ENCODE results near the gene FSD1.
A peak's percentile ranks its signal among the peaks of the same experiment; 100 is the strongest.
"Not testable (repeated sequence)": the region's sequence is repeated elsewhere in the genome, so short reads cannot be mapped to it uniquely, and the experiment has no call there.

Gene FSD1

DNA sequence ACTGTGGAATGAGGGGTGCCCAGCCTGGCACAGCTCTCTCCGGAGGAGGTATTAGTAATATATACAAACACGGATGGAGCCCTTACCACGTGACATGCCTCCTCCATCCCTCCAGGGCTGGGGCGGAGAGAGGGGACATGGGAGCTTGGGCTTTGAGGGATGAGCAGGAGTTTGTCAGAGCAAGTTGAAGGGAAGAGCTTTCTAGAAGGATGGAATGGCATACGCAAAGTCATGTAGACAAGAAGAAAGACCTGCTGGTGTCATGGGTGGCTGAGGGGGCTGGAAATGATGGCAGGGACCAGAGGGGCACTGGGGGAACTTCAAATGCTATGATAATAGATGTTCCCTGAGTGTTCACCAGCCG, 41.6 kb downstream of the FSD1 start:
- DNase-seq: no peak

DNA sequence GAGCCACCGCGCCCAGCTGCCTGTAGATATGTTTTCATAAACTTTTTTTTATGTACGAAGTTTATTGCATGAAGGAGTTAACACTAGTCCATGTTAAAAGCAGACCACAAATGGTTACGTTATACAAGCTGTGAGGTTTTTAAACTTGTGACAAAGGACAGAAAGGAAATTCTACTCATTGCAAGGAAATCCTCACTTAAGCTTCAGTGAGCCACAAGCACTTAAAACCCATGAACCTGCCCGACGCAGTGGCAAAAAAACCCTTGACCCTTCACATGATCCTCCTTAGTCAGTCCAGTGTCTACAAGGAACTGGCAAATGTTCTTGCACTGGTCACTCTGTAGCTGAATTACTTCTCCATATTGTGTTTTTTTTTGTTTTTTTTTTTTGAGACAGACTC, 43.1 kb downstream of the FSD1 start:
- no peak for DNase-seq

DNA sequence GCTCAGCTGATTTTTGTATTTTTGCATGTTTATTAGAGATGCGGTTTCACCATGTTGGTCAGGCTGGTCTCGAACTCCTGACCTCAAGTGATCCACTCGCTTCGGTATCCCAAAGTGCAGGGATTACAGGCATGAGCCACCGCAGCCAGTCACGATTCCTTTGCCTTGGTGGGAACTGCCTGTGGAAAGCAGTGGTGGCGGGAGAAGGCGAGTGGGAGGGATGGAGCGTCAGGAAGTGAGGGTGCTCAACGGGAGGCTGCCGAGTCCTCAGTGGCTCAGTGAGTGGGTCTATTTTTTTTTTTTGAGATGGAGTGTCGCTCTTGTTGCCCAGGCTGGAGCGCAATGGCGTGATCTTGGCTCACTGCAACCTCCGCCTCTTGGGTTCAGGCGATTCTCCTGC, 44.8 kb downstream of the FSD1 start:
- DNase-seq: not testable (repeated sequence)

DNA sequence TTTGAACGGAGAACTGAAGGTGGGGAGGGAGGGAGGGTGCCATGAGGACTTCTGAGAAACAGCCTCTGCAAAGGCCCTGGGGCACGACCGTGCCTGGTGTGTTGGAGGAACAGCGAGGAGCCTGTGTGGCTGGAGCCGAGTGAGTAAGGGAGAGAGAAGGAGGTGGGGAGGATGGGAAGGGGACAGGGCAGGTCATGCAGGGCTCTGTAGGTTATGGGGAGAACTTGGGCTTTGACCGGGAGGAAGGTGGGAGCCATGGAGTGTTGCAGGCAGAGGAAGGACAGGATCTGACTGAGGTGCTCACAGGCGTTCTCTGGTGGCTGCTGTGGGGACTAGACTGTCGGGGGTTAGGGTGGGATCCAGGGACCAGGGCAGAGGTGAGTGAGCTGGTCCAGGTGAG, 45.7 kb downstream of the FSD1 start:
- DNase-seq: no peak

DNA sequence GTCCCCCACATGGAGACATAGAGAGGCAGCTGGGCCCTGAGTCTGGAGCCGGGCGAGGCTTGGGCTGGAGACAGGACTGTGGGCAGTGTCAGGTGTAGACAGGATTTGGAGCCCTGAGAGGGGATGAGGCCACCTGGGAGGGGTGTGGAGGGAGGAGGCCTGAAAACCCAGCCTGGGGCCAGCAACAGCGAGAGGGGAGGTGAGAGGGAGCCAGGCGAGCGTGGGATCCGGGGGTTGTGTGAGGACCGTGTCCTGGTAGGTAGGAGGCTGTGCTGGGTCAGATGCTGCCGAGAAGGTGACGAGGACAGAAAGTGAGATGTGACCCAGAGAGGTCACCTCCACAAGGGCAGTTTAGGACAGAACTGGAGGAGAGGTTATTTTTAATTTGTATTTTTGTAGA, 46.3 kb downstream of the FSD1 start:
- DNase-seq: no peak

DNA sequence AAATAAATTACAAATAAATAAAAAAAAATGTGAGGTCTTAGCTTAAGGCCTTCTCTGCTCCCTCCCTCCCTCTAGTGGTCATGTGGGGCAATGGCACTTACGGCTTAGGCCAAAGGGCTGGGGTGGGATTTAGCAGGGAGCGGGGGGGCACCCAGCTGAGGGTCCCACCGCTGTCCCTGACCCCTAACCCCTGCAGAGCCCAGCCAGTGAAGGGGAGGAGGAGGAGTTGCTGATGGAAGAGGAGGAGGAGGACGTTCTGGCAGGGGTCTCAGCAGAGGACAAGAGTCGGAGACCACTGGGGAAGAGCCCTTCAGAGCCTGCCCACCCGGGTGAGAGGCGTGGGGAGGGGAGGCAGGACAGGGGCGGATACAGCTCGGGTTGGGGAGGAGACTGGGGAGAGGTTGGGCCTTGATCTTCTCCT, 48.3 kb downstream of the FSD1 start:
- peak; percentile 79 for DNase-seq

DNA sequence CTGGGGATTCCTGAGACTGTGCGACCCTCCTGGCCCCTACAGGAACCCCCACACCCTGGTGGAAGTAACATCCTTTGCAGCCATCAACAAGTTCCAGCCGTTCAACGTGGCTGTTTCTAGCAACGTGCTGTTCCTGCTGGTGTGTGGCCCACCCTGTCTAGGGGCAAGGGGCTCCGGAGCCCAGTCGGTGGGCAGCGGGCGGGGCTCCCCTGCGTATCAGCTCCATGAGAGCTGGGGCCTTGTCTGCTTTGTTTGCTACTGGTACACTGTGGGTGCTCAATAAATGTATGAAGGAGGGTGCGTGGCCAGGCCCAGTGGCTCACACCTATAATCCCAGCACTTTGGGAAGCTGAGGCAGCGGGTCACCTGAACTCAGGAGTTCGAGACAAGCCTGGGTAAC, 49.9 kb downstream of the FSD1 start:
- peak; percentile 54 for DNase-seq

DNA sequence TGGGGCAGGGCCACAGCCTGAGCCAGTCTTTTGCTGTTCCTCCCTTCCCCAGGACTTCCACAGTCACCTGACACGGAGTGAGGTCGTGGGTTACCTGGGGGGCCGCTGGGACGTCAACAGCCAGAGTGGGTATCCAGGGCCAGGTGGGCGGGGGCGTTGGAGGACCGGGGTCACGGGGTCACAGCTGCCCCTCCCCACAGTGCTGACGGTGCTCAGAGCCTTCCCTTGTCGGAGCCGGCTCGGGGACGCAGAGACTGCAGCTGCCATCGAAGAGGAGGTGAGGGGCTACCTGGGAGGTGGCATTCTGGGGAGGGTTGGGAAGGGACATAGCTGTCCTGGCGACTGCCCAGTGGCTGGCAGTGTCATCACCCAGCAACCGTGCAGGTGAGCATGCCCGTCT, 50.5 kb downstream of the FSD1 start:
- DNase-seq: no peak

DNA sequence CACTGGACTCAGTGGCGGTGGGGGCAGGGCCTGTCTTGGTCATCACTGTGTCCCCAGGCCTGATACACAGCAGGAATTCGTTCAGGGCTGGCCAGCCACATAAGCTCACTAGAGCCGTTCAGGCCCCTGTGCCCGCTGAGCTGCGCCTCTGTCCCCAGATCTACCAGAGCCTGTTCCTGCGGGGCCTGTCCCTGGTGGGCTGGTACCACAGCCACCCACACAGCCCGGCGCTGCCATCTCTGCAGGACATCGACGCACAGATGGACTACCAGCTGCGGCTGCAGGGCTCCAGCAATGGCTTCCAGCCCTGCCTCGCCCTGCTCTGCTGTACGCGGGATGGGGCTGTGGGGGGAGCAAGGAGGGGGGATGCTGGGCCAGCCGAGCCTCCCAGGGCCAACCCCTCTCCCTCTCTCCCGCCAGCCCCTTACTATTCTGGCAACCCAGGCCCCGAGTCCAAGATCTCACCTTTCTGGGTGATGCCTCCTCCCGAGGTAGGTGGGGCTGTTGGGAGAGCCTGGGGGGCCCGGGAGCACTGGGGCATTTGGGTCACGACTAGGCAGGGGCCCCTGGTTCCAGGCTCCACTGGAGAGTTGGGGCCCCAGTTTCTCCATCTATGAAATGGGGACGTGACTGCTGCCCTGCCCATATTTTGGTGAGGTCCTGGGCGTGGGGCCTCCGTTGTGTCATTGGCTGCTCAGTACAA, 52.8 kb downstream of the FSD1 start:
- DNase-seq: peak; percentile 55

DNA sequence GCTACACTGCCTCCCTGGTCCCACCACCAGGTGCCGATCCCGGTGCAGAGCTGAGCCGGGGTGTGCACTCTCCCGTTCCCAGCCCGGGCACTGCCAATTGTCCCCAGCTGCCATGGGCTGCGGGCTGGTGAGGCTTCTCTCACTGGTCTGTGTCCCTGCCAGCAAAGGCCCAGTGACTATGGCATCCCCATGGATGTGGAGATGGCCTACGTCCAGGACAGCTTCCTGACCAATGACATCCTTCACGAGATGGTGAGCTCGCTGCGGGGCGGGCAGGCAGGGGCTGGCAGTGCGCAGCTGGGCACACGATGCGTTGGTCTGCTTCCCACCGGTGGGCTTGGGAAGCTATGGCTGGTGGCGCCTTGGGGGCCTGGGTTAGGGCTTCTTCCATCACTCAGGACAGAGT, 53.5 kb downstream of the FSD1 start:
- DNase-seq: no peak

DNA sequence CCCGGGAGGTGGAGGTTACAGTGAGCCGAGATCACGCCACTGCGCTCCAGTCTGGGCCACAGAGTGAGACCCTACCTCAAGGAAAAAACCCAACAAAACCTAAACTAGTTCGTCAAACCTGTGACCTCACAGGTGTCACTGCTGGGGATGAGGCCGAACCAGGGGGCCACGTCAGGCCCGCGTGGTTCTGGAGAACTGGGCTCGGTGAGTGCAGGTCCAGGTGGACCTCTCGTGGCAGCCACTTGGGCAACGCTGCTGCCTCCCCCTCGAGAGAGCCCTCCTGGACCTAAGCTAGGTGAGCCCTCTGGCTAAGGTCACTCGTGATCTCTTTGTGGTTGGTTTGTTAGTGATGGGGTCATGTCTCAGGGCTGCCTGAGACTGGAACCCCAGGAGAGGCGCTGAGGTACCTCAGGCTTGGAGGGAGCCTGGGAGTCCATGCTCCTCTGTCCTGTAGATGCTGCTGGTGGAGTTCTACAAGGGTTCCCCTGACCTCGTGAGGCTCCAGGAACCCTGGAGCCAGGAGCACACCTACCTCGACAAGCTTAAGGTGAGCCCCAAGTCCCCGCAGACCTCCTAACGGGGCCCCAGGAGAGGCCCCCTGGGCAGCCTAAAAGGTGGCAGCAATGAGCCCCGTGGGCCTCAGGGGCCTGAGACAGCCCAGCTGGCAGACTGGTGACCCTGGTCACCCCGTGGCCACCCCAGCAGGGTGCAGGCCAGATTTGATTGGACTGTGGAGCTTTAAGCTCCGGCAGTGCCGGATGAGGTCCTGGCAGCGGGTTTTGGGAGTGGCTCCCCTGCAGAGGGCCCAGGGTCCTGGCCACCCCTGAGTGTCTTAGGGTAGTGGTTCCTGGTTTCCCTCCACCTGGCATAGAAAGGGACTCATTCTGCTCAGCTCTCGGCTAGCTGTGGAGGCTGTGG, 54.6 kb downstream of the FSD1 start:
- peak; percentile 56 for DNase-seq

DNA sequence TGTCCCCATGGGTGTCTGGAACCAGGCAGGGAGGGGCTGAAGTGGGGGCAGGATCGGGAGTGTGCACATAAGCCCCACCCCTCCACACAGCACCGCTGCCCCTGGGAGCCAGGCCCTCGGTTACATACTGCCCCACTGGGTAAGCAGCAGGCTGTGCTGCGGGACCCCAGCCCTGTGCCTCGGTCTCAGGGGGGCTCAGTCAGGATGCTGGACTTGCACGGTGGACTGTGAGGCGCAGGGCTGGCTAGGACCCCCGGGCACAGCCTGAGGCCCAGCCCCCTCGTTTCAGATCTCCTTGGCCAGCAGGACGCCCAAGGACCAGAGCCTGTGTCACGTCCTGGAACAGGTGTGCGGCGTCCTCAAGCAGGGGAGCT, 55.2 kb downstream of the FSD1 start:
- peak; percentile 56 for DNase-seq

DNA sequence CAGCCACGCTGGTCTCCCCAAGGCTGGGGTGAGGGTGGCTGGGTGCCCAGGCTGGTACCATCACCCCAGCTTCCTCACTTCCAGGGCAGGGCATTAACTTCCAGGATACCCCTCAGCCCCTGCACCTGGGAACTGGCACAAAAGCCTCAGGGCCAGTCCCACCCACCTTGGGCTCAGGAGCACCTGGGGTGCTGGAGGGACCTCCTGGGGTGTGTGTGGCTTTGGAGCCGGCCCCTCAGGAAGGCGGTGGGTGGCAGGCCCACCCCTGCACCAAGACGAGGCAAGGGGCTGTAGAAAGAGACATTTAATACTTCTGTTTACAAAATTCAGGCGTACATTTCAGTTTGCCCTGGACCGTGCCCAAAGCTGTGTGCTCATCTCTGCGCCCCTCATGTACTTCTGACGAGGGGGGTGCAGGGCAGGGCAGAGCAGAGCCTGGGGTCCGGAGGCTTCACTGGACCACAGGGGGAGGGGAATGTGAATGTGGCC, 55.7 kb downstream of the FSD1 start:
- DNase-seq: peak; percentile 57

DNA sequence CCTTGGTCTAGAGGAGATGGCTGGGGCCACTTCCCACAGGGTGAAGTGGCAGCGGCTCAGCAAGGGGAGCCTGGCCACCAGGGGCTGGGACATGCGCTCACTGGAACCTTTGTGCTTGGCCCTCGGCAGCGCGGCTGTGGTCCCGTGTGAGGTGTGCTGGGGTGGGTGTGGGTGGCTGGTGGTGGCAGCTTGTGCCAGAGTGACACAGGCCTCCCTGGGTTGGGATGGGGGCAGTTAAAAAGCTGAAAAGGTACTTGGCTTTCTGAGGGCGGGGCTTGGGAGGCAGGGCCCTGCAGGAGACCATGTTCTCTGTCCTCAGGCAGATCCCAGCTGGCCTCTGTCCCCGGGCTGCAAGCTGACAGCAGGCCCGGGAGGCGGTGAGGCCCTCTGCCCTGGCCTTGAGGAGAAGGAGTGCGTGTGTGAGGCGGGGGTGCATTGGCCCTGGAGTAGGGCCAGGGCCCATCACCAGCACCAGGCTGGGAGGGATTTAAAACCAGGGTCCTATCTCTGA, 56.3 kb downstream of the FSD1 start:
- DNase-seq: no peak

DNA sequence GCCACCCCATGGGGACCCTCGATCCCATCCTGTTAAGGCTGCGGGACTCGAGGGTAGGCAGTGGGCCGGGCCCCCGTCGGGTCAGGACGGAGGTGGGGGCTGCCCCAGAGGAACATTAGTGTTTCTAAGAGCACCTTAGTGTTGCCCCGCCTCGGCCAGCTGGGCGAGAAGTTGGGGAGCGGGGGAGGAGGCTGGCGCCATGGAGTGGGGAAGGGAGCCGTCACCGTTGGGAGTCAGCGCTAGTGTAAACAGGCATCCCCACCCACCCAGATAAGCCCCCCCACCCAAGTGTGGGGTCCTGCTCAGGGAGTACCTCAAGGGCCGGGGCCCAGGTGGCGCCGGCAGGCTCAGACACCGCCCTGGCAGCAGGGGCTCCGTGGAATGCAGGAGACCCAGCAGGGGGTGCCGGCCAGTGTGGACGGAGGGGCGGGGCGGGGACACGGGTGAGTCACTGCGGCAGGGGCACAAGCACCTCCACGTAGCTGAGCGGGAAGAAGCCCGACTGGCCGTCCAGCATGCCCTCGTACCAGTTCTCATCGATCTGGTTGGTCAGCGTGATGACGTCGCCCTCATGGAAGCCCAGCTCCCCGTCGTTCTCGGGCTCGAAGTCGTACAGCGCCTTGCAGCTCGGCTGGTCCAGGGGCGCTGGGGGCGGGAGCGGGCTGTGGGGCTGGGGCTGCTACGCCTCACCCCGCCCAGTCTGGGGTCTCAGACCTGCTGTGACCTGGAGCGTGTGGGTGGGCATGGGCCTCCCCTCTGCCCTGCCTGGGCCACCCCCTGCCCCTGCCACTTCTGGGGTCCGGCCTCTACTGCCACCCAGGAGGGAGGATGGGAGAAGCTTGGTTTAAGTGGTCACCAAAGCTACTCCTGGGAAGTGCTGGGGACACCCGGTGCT, 57.0 kb downstream of the FSD1 start:
- DNase-seq: peak; percentile 56

DNA sequence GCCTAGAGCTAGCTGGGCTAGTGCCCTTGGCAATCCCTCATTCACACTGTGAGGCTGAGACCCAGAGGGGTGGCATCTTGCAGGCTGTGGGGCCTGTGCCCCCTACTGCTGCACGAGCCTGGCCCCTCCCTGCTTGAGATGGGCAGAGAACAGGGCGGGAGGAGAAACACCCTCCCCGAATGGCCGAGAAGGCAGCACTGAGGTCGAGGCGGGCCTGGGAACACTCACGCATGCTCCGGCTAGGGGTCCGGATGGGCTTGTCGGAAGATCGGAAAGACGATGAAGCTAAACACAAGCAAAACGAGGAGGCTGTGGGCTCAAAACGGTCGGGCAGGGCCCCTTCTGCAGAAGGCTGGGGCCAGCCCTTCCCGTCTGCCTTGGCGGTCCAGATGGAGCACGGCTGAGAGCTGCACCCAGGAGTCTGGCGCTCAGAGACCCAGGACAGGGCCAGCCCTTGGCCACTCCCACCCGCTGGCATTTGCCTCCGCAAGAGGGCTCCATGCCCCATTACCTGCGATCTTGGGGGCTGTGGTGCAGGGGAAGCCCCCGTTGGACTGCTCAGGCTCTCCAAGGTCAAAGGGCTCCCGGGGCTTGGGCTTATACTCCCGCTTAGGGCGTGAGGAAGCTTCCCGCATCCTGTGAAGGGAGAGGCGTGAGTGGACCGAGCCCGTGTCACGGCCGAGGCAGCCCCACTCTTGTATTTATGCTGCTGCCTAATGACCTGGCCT, 57.9 kb downstream of the FSD1 start:
- DNase-seq: no peak

DNA sequence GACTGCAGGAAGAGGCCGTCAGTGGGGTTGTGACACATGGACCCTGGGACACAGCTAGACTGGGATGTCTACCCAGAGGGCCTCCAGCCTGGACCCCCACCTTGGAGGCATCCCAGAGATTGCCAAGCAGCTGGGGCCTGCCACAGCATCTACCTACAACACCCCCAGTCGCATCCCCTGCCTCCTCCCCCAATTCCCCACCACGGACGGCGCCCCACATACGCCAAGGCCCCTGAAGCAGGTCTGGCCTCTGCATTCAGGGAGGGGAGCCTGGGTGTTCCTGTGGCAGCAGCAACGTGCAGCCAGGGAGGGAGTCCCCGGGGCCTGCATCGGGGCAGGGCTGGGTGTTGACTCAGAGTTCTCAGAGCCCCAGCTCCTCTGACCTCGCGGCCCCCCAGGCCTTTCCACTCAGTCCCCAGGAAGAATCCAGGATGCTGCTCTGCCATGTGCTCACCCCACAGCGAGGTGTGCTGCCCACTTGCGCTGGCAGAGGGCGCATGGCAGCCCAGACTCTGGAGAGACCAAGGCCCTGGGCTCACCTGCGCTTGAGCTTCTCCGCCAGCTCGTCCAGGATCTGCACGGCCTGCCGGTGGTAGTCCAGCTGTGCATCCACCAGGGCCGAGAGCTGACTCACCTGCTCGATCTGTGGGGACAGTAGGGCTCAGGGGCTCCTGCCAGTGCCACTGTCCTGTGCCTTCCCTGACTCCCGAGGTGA, 58.6 kb downstream of the FSD1 start:
- DNase-seq: no peak

DNA sequence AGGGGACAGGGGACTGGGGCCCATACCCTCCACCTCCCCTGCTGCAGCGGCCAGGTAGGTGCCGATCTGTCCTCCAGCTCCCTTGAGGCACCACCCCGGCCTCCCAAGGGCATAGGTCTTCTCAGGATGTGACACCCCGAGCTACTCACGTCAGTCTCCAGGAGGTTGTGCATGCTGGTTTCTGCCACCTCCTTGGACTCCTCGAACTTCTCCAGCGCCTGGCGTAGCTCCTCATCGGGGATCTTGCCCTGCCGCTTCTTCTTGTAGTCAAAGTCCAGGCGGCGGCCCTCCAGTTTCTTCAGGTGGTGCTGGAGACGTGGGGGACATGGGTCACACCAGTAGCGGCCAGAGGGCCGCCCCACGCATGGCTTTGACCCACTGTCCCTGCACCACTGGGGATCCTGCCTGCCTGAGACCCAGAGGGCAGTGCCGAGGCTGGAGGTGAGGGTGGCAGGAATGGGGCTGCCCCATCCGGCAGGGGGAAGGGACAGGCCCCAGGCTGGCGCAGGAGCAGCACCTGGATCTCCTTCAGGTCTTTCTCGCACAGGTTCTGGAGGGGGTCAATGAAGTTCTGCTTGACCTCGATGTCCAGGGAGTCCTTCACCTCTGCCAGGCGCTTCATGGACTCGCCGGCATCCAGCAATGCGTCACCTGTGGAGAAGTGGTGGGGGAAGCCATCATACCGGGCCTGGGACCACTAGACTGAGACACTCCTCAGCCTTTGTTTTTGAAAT, 59.3 kb downstream of the FSD1 start:
- DNase-seq: no peak

DNA sequence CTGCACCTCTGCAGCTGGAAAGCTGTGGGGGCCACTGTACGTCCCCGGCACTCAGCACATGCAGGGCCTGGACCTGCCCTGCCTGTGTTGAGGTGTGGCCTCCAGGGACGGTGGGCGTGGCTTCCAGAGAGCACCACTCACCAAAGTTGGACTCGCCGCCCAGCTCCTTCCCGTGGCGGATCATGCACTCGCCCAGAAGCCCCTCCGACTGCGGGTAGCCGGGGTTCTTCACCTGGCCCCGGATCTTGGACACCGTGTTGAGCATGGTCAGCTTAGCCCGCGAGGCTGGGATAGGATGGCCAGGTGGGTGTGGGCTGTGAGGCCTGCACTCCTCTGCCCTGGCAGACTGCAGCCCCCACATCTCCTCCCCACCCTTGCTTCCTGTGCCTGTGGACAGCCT, 60.9 kb downstream of the FSD1 start:
- DNase-seq: no peak

DNA sequence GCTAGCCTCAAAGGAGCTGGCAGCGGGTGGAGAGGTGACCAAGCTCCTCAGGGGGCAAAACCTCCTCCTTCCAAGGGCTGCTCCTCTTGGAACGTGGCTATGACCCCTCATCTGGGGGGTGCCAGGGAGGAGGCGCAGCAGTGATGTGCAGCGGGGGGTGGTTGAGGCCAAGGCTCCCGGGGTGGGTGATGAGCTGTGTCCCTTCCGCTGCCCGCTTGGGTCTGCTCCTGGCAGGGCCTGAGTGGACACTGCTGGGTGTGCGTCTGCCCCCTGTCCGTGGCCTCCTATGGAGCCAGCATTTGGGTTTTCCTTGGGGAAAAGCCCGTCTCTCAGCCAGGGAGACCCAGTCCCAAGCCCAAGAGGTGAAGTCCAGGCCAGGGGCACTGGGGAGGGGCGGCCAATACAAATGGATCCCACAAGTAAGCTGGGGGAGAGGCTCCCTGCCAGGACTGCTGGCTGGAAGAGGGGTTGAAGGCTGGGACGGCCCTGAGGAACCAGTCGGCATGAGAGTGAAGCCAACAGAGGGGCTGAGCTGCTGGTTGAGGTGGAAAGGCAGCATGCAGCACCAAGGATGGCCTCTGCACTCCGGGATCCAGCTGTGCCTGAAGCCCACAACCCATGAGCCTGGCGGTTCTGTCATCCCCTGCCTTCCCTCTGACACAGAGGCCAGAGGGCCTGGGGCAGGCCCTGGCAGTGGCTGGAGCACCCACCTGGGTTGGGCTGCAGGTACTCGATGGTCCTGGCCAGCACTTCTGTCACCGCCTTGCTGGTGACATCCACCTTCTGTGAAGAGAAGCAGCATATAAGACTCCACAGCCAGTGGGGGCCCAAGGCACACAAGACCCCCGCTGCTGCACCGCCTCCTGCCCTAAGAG, 61.6 kb downstream of the FSD1 start:
- no peak for DNase-seq
